ENCODE results near the gene GAL3ST2. TPM values are rescaled to one million over a fixed set of nuclear protein-coding genes. Genes with fewer than 3 reads are reported as not detected.

GAL3ST2 gene
- polyA plus RNA-seq, 1 experiment, result not detected

GRCh38 chr2:241834527-241835210 is 58.0 kb downstream of the GAL3ST2 start:
- no peak overlapping the region for H3K27ac ChIP-seq (ENCODE audit: low read depth, low read length)
- no peak overlapping the region for H3K4me3 ChIP-seq (ENCODE audit: low read depth, low read length)
- POLR2A ChIA-PET, result no interaction called here
- peaks cover 8% of the 10 kb centered on the region for H3K27me3 ChIP-seq (ENCODE audit: control insufficient read depth, insufficient read depth, low read length)
- CTCF ChIA-PET, result interaction anchor here (1.9 kb wide), 1 partner anchor 44 kb away, joined by 5 read pairs; no protein-coding TSS in a partner anchor
- H3K9me3 ChIP-seq (ENCODE audit: control insufficient read depth, insufficient read depth, low read length), result peaks cover 6% of the 10 kb centered on the region; the same call in 1 of the 2 replicates
- no peak for DNase-seq (ENCODE audit: low read depth, low spot score)
- no peak for TF ChIP-seq CTCF (IDR thresholded peaks at IDR 0.05; ENCODE audit: low read depth, low read length)

- Histone ChIP-seq H3K4me3 (ENCODE audit: low read depth, low read length) (no peak overlapping the region), H3K27me3 (ENCODE audit: control insufficient read depth, insufficient read depth, low read length) (peaks cover 8% of the 10 kb centered on the region), H3K27ac (ENCODE audit: low read depth, low read length) (no peak overlapping the region), H3K9me3 (ENCODE audit: control insufficient read depth, insufficient read depth, low read length) (peaks cover 6% of the 10 kb centered on the region; the same call in 1 of the 2 replicates)
- POLR2A ChIA-PET, result no interaction called here
- no peak for TF ChIP-seq CTCF (IDR thresholded peaks at IDR 0.05; ENCODE audit: low read depth, low read length)
- CTCF ChIA-PET, result interaction anchor here (0.7 kb wide), 1 partner anchor 9 kb away, joined by 3 read pairs; no protein-coding TSS in a partner anchor
- DNase-seq (ENCODE audit: low read depth, low spot score), result no peak
Observed at GRCh38 chr2:241835611-241836010, 59.0 kb downstream of the GAL3ST2 start.

- TF ChIP-seq CTCF (IDR thresholded peaks at IDR 0.05; ENCODE audit: low read depth, low read length), result no peak
- ChIA-PET CTCF (interaction anchor here (0.7 kb wide), 1 partner anchor 8 kb away, joined by 3 read pairs; no protein-coding TSS in a partner anchor), POLR2A (interaction anchor here (1.0 kb wide), 1 partner anchor 10 kb away, joined by 3 read pairs; no protein-coding TSS in a partner anchor)
- peaks cover 8% of the 10 kb centered on the region for H3K27me3 ChIP-seq (ENCODE audit: control insufficient read depth, insufficient read depth, low read length)
- peaks cover 6% of the 10 kb centered on the region for H3K9me3 ChIP-seq (ENCODE audit: control insufficient read depth, insufficient read depth, low read length)
- no peak overlapping the region for H3K4me3 ChIP-seq (ENCODE audit: low read depth, low read length)
- H3K27ac ChIP-seq (ENCODE audit: low read depth, low read length), result no peak overlapping the region
- no peak for DNase-seq (ENCODE audit: low read depth, low spot score)
Observed at GRCh38 chr2:241836292-241836691, 59.7 kb downstream of the GAL3ST2 start.

GRCh38 chr2:241837197-241837965 is 60.8 kb downstream of the GAL3ST2 start:
- peaks cover 8% of the 10 kb centered on the region for H3K27me3 ChIP-seq (ENCODE audit: control insufficient read depth, insufficient read depth, low read length)
- H3K27ac ChIP-seq (ENCODE audit: low read depth, low read length), result no peak overlapping the region
- ChIA-PET CTCF (interaction anchor here (1.6 kb wide), 1 partner anchor 41 kb away, joined by 4 read pairs; no protein-coding TSS in a partner anchor), POLR2A (no interaction called here)
- no peak for TF ChIP-seq CTCF (IDR thresholded peaks at IDR 0.05; ENCODE audit: low read depth, low read length)
- peaks cover 4% of the 10 kb centered on the region for H3K9me3 ChIP-seq (ENCODE audit: control insufficient read depth, insufficient read depth, low read length)
- no peak overlapping the region for H3K4me3 ChIP-seq (ENCODE audit: low read depth, low read length)
- no peak for DNase-seq (ENCODE audit: low read depth, low spot score)

All from AG04450 (cell line).